ENCODE data around the gene NVL. TPM values are rescaled to one million over a fixed set of nuclear protein-coding genes. Genes with fewer than 3 reads are reported as not detected.

The NVL gene
- total and polyA plus RNA-seq, 2 donors (not counting 3 experiments of a cell fraction or from before 2014, with no cell fraction given), result 16.7 to 30.3 TPM

GRCh38 chr1:224331326-224331725 is 1.4 kb upstream of the NVL start:
- FAIRE-seq, result no peak
- peak overlapping the region; percentile 76 for H3K4me2 ChIP-seq (ENCODE audit: insufficient read depth, low read length)
- H3K79me2 ChIP-seq (ENCODE audit: control insufficient read depth, insufficient read depth, low read length), result peaks cover 33% of the 10 kb centered on the region
- intact Hi-C loops (cut with micrococcal nuclease), result loop anchor here (5.0 kb wide), 2 partner anchors 339 to 534 kb away; no protein-coding TSS in a partner anchor
- H3K4me1 ChIP-seq (ENCODE audit: control insufficient read depth, extremely low read depth, insufficient read depth, low read length), result peaks cover 19% of the 10 kb centered on the region
- H2AFZ ChIP-seq (ENCODE audit: low read depth, low read length), result no peak overlapping the region
- H3K9ac ChIP-seq (replicated peaks; ENCODE audit: extremely low read depth, insufficient read depth, low read length), result no peak overlapping the region
- no peak overlapping the region for H3K4me3 ChIP-seq (replicated peaks in 1 of 3; ENCODE audit: insufficient read depth in 1 of 3, low read depth in 1 of 3, low read length in 3 of 3)
- no peaks in the 10 kb centered on the region for H3K9me1 ChIP-seq (replicated peaks; ENCODE audit: control insufficient read depth, extremely low read depth, insufficient read depth, low read length)
- no peaks in the 10 kb centered on the region for H3K27me3 ChIP-seq (ENCODE audit: control insufficient read depth in 2 of 2, insufficient read depth in 2 of 2, low read length in 2 of 2)
- ChIA-PET POLR2A (no interaction called here), CTCF (interaction anchor here (0.7 kb wide), 1 partner anchor 215 kb away, joined by 3 read pairs; no protein-coding TSS in a partner anchor)
- no peaks in the 10 kb centered on the region for H4K20me1 ChIP-seq (replicated peaks; ENCODE audit: control insufficient read depth, extremely low read depth, insufficient read depth, low read length)
- no peak for TF ChIP-seq CTCF (IDR thresholded peaks at IDR 0.05; ENCODE audit: extremely low read depth in 1 of 2, insufficient read depth in 1 of 2, low read depth in 1 of 2, low read length in 2 of 2)
- no peak for TF ChIP-seq EZH2 (IDR thresholded peaks at IDR 0.05; ENCODE audit: borderline replicate concordance, low read depth, low read length, severe bottlenecking)
- TF ChIP-seq FOS (IDR thresholded peaks at IDR 0.05; ENCODE audit: borderline replicate concordance, insufficient read depth, low read length), result no peak
- no peak for TF ChIP-seq MYC (IDR thresholded peaks at IDR 0.05; ENCODE audit: low read depth, low read length)
- no peak for TF ChIP-seq POLR2AphosphoS5 (IDR thresholded peaks at IDR 0.05; ENCODE audit: insufficient read depth, low read depth, low read length)
- TF ChIP-seq POLR2A (IDR thresholded peaks at IDR 0.05; ENCODE audit: low read depth, low read length), result no peak
- no peak for TF ChIP-seq MAX (IDR thresholded peaks at IDR 0.05; ENCODE audit: insufficient read depth, insufficient read length)
- no peak for TF ChIP-seq JUN (IDR thresholded peaks at IDR 0.05; ENCODE audit: borderline replicate concordance, insufficient read depth, insufficient read length, low read depth)
- no peak for TF ChIP-seq GATA2 (IDR thresholded peaks at IDR 0.05; ENCODE audit: insufficient read depth, insufficient read length, low read depth, low read length)
- no peaks in the 10 kb centered on the region for H3K36me3 ChIP-seq (ENCODE audit: control insufficient read depth in 2 of 2, extremely low read depth in 1 of 2, insufficient read depth in 2 of 2, low read length in 2 of 2)
- BruUV-seq (replicated peaks), result no TSS peak
- dilution Hi-C loops (cut with MboI; ENCODE audit: extremely low pct_ligation_motif_present, low sequenced_read_pairs), result no loop called here
- no peak overlapping the region for H3K27ac ChIP-seq (ENCODE audit: insufficient read depth, low read depth, low read length)
- no peak for DNase-seq (ENCODE audit: low read depth, low spot score)
- H3K9me3 ChIP-seq (replicated peaks; ENCODE audit: control insufficient read depth, insufficient read depth, low read length), result no peaks in the 10 kb centered on the region

Measured in endothelial cell of umbilical vein (primary cell).